Vagina (tissue), 2 donors: Measurements from ENCODE around the gene PRR5.

ENCODE experiments used
- POLR2A ChIP-seq, 2 donors: fragments of 450-650 bp; IDR thresholded peaks; one replicate each; pipeline ENCODE4 v1.6.1; 2017; ENCODE audit warnings: antibody characterized with exemption in 2 of 2, mild to moderate bottlenecking in 2 of 2, moderate library complexity in 2 of 2
- TF ChIP-seq, protein P1 (sequence below), 3 experiments: fragments of 450-650 bp in 2 of 3; fragments of 200-600 bp in 1 of 3; sonication (generic) in 1 of 3; IDR thresholded peaks; one replicate each; pipeline ENCODE4 v1.5.1; 2017 to 2019; ENCODE audit warnings: antibody characterized with exemption in 3 of 3, mild to moderate bottlenecking in 2 of 3, moderate library complexity in 2 of 3

DNA sequence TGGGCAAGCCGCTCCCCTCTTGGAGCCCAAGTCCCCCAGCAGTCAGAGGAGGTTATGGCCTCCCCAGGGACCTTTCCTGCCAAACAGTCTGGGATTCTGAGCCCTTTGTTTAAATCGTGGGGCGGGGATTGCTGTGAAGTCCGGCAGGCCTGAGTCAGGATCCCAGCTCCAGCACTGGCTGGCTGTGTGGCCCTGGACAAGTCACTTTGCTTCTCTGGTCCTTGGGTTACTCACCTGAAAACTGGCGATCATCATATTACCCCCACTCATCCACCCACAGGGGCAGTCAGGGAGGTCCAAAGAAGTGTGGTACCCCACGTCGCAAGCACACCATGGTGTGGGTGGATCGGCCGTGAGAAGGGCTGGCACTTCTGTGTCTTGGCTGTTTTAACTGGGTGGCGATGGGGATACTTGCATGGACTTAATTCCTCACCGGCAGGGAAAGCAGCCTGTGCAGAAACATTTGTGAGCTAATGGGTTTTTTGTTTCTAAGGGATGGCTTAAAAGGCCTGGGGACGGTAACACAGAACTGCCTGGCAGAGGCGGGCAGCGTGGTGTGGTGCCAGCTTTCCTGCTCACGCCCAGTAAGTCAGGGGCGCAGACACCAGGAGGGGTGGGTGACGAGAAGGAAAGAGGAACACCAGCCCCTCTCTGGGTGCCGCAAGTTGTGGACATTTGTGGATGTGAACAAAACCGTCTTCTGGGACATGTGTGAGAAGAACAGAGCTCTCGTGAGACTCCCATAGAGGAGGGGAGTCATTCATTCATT is 31.6 kb upstream of the PRR5 start:
- TF ChIP-seq, protein P1, sequence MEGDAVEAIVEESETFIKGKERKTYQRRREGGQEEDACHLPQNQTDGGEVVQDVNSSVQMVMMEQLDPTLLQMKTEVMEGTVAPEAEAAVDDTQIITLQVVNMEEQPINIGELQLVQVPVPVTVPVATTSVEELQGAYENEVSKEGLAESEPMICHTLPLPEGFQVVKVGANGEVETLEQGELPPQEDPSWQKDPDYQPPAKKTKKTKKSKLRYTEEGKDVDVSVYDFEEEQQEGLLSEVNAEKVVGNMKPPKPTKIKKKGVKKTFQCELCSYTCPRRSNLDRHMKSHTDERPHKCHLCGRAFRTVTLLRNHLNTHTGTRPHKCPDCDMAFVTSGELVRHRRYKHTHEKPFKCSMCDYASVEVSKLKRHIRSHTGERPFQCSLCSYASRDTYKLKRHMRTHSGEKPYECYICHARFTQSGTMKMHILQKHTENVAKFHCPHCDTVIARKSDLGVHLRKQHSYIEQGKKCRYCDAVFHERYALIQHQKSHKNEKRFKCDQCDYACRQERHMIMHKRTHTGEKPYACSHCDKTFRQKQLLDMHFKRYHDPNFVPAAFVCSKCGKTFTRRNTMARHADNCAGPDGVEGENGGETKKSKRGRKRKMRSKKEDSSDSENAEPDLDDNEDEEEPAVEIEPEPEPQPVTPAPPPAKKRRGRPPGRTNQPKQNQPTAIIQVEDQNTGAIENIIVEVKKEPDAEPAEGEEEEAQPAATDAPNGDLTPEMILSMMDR (IDR thresholded peaks at IDR 0.05), result no peak
- no peak for TF ChIP-seq POLR2A (IDR thresholded peaks at IDR 0.05)
